ENCODE measurements around the gene C16orf87.

DNA sequence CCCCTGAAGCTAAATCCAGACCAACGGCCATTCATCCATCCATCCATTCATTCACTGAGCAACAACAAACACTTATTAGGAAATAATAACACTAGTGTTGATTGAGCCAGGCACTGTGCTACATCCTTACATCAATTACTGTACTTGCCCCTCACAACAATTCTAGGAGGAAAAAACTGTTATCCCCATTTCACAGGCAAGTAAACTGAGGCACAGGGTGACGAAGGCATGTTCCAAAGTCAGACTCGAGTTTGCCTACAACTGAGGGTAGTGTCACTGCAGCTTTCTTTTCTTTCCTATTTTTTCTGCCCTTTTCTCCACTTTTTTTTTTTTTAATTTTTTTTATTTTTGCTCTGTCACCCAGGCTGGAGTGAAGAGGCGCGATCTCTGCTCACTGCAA is 71.7 kb downstream of the C16orf87 start:
- no peak for TF ChIP-seq EZH2 (IDR thresholded peaks at IDR 0.05; ENCODE audit: low read length)
- TF ChIP-seq, protein P1, sequence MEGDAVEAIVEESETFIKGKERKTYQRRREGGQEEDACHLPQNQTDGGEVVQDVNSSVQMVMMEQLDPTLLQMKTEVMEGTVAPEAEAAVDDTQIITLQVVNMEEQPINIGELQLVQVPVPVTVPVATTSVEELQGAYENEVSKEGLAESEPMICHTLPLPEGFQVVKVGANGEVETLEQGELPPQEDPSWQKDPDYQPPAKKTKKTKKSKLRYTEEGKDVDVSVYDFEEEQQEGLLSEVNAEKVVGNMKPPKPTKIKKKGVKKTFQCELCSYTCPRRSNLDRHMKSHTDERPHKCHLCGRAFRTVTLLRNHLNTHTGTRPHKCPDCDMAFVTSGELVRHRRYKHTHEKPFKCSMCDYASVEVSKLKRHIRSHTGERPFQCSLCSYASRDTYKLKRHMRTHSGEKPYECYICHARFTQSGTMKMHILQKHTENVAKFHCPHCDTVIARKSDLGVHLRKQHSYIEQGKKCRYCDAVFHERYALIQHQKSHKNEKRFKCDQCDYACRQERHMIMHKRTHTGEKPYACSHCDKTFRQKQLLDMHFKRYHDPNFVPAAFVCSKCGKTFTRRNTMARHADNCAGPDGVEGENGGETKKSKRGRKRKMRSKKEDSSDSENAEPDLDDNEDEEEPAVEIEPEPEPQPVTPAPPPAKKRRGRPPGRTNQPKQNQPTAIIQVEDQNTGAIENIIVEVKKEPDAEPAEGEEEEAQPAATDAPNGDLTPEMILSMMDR (optimal IDR thresholded peaks at IDR 0.05 in 1 of 3, IDR thresholded peaks at IDR 0.05 in 1 of 3, conservative IDR thresholded peaks at IDR 0.05 in 1 of 3; ENCODE audit: extremely low read depth in 1 of 3, insufficient read depth in 2 of 3, low read length in 3 of 3) = no peak
